Activated T-helper 17 cell treated with anti-CD3 and anti-CD28 coated beads, Interleukin-2, amount 50 U/mL, for 72 hours (primary cell): ENCODE results near the gene DPPA4. TPM values are rescaled to one million over a fixed set of nuclear protein-coding genes. Genes with fewer than 3 reads are reported as not detected.
"Not testable (repeated sequence)": the region's sequence is repeated elsewhere in the genome, so short reads cannot be mapped to it uniquely, and the experiment has no call there.

Source experiments
- ATAC-seq: fragments of 150-1000 bp; cut with Tn5 transposase; replicated peaks from 2 replicates; pipeline ENCODE4 v1.10.0; 2021; ENCODE audit warnings: mild to moderate bottlenecking, moderate library complexity
- H3K27ac Mint-ChIP-seq: one replicate; pipeline ENCODE4 v1.8.0; 2022; ENCODE audit warnings: mixed read lengths
- H3K27me3 Mint-ChIP-seq: one replicate; pipeline ENCODE4 v1.8.0; 2022; ENCODE audit warnings: mixed read lengths
- H3K36me3 Mint-ChIP-seq: one replicate; pipeline ENCODE4 v1.8.0; 2022; ENCODE audit warnings: low read depth, mild to moderate bottlenecking, mixed read lengths
- H3K4me1 Mint-ChIP-seq: one replicate; pipeline ENCODE4 v1.8.0; 2022; ENCODE audit warnings: mixed read lengths
- H3K4me3 Mint-ChIP-seq: one replicate; pipeline ENCODE4 v1.8.0; 2022; ENCODE audit warnings: mild to moderate bottlenecking, mixed read lengths
- H3K9me3 Mint-ChIP-seq: one replicate; pipeline ENCODE4 v1.8.0; 2022; ENCODE audit warnings: mixed read lengths
- total RNA-seq, 2 donors: library from RNA; stranded (reverse); gene quantifications; one replicate each; pipeline ENCODE4 v1.2.3, GENCODE V29; 2022

Gene DPPA4, protein sequence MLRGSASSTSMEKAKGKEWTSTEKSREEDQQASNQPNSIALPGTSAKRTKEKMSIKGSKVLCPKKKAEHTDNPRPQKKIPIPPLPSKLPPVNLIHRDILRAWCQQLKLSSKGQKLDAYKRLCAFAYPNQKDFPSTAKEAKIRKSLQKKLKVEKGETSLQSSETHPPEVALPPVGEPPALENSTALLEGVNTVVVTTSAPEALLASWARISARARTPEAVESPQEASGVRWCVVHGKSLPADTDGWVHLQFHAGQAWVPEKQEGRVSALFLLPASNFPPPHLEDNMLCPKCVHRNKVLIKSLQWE
- not detected for total RNA-seq

DNA sequence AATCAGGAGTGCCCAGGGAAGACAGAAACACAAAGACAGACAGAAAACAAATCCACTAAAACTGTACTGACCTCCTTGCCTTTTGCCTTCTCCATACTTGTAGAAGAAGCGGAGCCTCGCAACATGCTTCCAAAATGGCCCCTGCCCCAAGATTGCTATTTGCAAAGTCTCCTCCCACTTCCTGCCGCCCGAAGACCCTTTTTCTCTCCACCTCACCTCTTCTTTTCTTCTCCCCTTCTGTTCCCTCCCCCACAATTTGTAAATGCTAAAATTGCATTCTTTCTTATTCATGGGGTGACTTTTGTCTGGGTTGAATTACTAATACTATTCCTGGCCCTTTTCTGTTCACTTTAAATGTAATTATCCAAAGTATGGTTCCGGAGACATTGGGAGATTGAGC lies at the start of gene DPPA4:
Gene DPPA4 (minus strand): TSS at position 154 of the 400 bp plus-strand sequence. CDS start 29 bp downstream, at position 125.
- no peak for ATAC-seq
- peak within 1 kb of the TSS; percentile 62 for H3K4me3 Mint-ChIP-seq
- H3K4me1 Mint-ChIP-seq = peaks cover 7% of the 10 kb centered on the region
- H3K27ac Mint-ChIP-seq = no peak within 1 kb of the TSS
- no peaks in the 10 kb centered on the region for H3K9me3 Mint-ChIP-seq
- H3K36me3 Mint-ChIP-seq = no peaks in the 10 kb centered on the region
- peaks cover 33% of the 10 kb centered on the region for H3K27me3 Mint-ChIP-seq

DNA sequence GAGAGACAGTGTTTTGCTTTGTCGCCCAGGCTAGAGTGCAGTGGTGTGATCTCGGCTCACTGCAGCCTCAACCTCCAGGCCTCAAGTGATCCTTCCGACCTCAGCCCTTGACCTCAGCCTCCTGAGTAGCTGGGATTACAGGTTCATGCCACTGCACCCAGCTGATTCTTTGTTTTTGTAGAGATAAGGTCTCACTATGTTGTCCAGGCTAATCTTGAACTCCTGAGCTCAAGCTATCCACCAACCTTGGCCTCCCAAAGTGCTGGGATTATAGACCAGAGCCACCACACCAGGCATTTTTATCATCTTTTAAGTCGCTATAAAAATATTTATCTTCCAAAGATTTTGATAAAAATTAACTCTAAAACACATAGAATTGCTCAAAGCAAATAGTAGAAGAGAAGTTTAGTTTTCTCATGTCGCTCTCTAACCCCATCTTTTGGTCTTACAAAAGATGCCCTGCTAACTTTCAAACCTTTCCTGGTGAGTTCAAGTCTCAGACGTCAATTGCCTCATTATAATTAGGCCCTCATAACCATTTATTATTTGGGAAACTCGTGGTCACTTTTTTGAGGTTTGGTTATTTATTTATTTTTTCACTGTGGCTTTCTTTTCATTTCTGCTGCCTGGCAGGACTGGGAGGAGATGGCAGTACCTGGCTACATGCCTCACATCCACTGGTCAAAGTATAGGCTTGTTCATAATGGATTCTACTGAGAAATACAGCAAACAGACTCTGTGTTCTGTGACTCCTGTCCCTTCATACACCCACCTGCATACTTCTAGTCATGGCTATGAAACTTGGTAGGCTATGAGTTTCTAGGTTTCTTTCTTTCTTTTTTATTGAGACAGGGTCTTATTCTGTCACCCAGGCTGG lies 48.3 kb upstream of the DPPA4 start:
- ATAC-seq = no peak
- H3K4me3 Mint-ChIP-seq = no peak overlapping the region
- H3K9me3 Mint-ChIP-seq = no peaks in the 10 kb centered on the region
- peaks cover 3% of the 10 kb centered on the region for H3K27me3 Mint-ChIP-seq
- H3K27ac Mint-ChIP-seq = no peak overlapping the region
- H3K4me1 Mint-ChIP-seq = no peaks in the 10 kb centered on the region
- no peaks in the 10 kb centered on the region for H3K36me3 Mint-ChIP-seq

DNA sequence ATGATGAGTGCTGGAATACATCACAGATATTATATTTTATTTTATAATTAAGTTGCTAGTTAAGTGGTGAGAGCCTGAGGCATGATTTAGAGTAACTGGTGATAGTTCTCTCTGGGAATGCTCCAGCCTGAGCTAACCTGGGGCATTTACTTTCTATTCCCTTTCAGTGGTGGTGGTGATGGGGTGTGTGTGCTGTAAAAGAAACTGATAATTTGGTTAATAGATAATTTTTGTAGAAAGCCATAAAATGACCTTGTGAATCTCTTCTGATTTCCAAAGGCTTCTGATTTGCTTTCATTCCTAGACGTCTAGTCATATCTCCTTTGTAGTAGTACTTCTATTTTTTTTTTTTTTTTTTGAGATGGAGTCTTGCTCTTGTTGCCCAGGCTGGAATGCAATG lies 46.8 kb upstream of the DPPA4 start:
- Mint-ChIP-seq H3K27ac (no peak overlapping the region), H3K4me1 (no peaks in the 10 kb centered on the region), H3K36me3 (no peaks in the 10 kb centered on the region), H3K9me3 (no peaks in the 10 kb centered on the region), H3K4me3 (no peak overlapping the region), H3K27me3 (no peaks in the 10 kb centered on the region)
- no peak for ATAC-seq

DNA sequence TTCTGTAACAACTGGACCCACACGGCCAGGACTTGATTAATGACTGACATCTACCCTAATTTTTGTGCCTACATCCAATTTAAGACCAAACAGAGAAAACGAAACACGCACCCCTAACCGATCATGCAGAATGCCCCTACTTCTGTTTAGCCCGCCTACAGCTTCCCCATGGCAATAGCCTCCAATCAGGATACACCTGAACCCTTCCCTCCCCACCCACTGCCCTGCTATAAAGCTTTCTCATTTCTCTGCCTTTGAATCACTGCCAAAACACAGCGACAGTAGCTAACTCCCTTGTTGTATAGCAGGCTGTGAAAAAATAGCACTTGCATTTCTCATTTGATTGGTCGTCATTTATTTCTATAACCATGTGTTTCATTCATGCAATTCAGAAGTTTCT lies 45.2 kb upstream of the DPPA4 start:
- no peaks in the 10 kb centered on the region for H3K9me3 Mint-ChIP-seq
- no peak overlapping the region for H3K27ac Mint-ChIP-seq
- H3K27me3 Mint-ChIP-seq = no peaks in the 10 kb centered on the region
- no peak for ATAC-seq
- H3K36me3 Mint-ChIP-seq = no peaks in the 10 kb centered on the region
- H3K4me3 Mint-ChIP-seq = no peak overlapping the region
- no peaks in the 10 kb centered on the region for H3K4me1 Mint-ChIP-seq

DNA sequence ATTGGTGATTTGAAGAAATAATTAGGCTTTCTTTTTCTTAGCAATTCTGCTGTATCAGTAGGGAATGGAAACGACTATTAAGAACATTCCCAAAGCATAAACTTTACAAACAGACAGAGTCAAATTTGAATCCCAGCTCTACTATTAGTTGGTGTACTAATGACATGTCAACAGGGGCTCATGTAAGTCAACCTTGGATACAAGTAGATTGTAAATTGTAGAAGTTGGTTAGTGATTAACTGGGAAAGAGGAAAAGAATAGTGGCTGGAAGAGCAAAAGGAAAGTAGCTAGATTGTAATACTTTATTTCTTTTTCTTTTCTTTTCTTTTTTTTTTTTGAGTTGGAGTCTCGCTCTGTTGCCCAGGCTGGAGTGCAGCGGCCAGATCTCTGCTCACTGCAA lies 38.6 kb upstream of the DPPA4 start:
- no peak overlapping the region for H3K4me3 Mint-ChIP-seq
- no peaks in the 10 kb centered on the region for H3K9me3 Mint-ChIP-seq
- no peaks in the 10 kb centered on the region for H3K27me3 Mint-ChIP-seq
- H3K27ac Mint-ChIP-seq = no peak overlapping the region
- ATAC-seq = no peak
- H3K4me1 Mint-ChIP-seq = no peaks in the 10 kb centered on the region
- no peaks in the 10 kb centered on the region for H3K36me3 Mint-ChIP-seq

DNA sequence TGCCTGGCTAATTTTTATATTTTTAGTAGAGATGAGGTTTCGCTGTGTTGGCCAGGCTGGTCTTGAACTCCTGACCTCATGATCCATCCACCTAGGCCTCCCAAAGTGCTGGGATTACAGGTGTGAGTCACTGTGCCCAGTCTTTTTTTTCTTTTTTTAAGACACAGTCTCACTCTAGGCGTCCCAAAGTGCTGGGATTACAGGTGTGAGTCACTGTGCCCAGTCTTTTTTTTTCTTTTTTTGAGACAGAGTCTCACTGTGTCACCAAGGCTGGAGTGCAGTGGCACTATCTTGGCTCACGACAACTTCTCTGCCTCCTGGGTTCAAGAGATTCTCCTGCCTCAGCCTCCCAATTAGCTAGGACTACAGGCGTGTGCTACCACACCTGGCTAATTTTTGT lies 37.1 kb upstream of the DPPA4 start:
- H3K36me3 Mint-ChIP-seq, H3K4me3 Mint-ChIP-seq, H3K9me3 Mint-ChIP-seq, ATAC-seq, H3K27me3 Mint-ChIP-seq, H3K27ac Mint-ChIP-seq, H3K4me1 Mint-ChIP-seq: not testable (repeated sequence)

DNA sequence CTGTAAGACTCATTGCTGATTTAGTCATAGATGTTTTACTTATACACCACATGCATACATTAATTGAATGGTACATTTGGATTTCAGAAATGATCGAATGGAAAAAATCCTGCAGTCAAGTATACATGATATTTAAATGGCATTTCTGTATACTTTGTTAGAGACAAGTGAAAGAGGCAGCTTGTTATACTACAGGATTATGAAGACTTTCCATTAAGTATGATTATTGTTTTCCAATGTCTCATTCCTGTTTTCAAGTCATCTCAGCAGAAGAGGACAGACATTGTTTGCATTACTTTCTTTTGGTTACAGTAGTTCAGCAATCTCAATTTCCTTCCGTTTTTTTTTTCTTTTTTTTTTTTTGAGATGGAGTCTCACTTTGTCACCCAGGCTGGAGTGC lies 36.6 kb upstream of the DPPA4 start:
- Mint-ChIP-seq H3K27ac (no peak overlapping the region), H3K27me3 (no peaks in the 10 kb centered on the region), H3K4me1 (no peaks in the 10 kb centered on the region), H3K9me3 (no peaks in the 10 kb centered on the region), H3K4me3 (no peak overlapping the region), H3K36me3 (no peaks in the 10 kb centered on the region)
- no peak for ATAC-seq

DNA sequence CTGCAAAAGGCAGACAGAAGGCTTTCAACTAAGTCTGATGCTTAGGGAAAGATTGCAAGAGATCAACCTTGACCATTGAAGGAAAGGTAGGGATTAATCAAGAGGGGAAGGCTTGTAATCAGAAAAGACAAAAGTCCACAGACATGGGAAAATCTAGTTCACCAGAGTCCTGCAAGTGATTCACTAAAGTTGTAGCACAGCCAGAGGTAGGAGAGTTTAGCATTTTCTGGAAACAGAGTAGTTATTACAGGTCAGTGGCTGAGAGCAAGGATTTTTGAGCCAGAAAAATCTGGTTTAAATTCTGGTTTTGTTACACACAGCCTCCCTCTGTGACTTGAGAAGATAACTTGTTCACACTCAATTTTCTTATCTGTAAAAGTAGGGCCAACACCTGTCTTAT lies 35.3 kb upstream of the DPPA4 start:
- Mint-ChIP-seq H3K4me1 (no peaks in the 10 kb centered on the region), H3K36me3 (no peaks in the 10 kb centered on the region), H3K9me3 (no peaks in the 10 kb centered on the region), H3K4me3 (no peak overlapping the region), H3K27ac (no peak overlapping the region), H3K27me3 (no peaks in the 10 kb centered on the region)
- no peak for ATAC-seq

DNA sequence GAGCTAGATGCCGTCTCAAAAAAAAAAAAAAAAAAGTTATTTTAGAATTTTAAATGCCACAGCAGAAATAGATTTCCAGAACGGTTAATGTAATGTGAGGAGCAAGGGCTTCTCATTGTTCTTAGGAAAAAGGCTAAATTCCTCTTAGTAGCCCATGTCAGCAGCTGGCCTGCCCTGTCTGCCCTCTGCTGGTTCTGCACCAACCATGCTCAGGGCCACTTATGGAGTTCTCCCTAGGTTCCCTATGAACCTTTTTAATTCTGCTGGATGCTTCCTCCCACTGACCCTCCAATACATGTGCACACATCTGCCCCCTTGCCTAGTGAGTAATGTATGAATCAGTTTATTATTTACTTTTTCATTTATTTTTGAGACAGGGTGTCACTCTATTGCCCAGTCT lies 32.2 kb upstream of the DPPA4 start:
- Mint-ChIP-seq H3K27me3 (no peaks in the 10 kb centered on the region), H3K4me3 (no peak overlapping the region), H3K9me3 (no peaks in the 10 kb centered on the region), H3K27ac (no peak overlapping the region), H3K4me1 (no peaks in the 10 kb centered on the region), H3K36me3 (no peaks in the 10 kb centered on the region)
- no peak for ATAC-seq

DNA sequence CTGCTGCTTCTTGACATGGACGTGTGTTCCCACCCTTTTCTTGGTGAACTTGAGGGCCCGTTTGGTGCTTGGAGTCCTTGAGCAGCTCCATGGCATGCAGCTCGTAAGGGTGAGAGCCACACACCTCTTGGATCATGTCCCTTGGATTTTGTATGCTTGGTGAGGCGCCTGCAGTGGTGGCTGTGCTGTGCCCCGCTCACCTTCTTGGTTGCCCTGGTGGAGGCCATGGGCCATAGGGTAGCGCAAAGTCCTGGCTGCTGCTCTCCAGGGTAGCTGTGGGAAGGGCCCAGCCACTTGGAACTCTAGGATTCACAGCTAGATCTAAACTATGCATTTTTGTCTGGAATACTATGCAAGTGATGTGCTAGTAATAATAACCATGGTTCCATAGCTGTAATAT lies 26.7 kb upstream of the DPPA4 start:
- ATAC-seq = no peak
- Mint-ChIP-seq H3K27ac (no peak overlapping the region), H3K4me3 (no peak overlapping the region), H3K27me3 (no peaks in the 10 kb centered on the region), H3K36me3 (no peaks in the 10 kb centered on the region), H3K4me1 (no peaks in the 10 kb centered on the region), H3K9me3 (no peaks in the 10 kb centered on the region)

DNA sequence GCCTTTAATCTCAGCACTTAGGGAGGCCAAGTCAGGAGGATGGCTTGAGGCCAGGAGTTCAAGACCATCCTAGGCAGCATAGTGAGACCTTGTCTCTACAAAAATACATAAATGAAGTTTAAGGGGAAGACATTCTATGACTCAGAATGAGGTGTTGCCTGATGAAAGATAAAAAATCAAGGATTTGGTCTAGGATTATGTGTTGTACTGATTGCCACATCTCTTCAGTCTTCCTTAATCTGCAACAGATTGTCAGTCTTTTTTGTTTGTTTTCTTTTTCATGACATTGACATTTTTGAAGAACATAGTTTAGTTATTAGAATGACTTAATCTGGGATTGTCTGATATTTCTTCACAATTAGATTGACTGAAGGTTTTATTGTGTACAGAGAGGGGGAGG lies 26.3 kb upstream of the DPPA4 start:
- Mint-ChIP-seq H3K36me3 (no peaks in the 10 kb centered on the region), H3K27me3 (no peaks in the 10 kb centered on the region), H3K9me3 (no peaks in the 10 kb centered on the region), H3K4me1 (no peaks in the 10 kb centered on the region), H3K27ac (no peak overlapping the region), H3K4me3 (no peak overlapping the region)
- ATAC-seq = no peak

DNA sequence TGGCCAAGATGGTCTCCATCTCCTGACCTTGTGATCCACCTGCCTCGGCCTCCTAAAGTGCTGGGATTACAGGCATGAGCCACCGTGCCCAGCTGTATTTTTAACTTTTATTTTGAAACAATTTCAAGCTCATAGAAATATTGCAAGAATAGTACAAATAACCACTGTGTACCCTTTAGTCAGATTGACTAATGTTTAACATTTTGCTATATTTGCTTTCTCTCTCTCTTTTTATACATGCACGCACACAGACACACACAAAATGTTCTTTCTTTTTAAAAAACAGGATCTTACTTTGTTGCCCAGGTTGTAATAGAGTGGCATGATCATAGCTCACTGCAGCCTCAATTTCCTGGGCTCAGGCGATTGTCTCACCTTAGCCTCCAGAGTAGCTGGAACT lies 25.5 kb upstream of the DPPA4 start:
- no peak for ATAC-seq
- H3K9me3 Mint-ChIP-seq = no peaks in the 10 kb centered on the region
- H3K27ac Mint-ChIP-seq = no peak overlapping the region
- no peaks in the 10 kb centered on the region for H3K27me3 Mint-ChIP-seq
- no peaks in the 10 kb centered on the region for H3K4me1 Mint-ChIP-seq
- no peaks in the 10 kb centered on the region for H3K36me3 Mint-ChIP-seq
- no peak overlapping the region for H3K4me3 Mint-ChIP-seq

DNA sequence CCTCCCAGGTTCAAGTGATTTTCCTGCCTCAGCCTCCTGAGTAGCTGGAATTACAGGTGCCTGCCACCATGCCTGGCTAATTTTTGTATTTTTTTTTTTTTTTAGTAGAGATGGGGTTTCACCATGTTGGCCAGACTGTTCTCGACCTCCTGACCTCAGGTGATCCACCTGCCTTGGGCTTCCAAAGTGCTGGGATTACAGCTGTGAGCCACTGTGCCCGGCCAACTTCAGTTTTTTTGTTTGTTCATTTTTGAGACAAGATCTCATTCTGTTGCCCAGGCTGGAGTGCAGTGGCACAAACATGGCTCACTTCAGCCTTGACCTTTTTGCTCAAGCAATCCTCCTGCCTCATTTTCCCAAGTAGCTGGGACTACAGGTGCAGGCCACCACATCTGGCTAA lies 21.5 kb upstream of the DPPA4 start:
- not testable (repeated sequence) for H3K4me3 Mint-ChIP-seq, H3K27me3 Mint-ChIP-seq, H3K36me3 Mint-ChIP-seq, H3K27ac Mint-ChIP-seq, H3K4me1 Mint-ChIP-seq, H3K9me3 Mint-ChIP-seq, ATAC-seq

DNA sequence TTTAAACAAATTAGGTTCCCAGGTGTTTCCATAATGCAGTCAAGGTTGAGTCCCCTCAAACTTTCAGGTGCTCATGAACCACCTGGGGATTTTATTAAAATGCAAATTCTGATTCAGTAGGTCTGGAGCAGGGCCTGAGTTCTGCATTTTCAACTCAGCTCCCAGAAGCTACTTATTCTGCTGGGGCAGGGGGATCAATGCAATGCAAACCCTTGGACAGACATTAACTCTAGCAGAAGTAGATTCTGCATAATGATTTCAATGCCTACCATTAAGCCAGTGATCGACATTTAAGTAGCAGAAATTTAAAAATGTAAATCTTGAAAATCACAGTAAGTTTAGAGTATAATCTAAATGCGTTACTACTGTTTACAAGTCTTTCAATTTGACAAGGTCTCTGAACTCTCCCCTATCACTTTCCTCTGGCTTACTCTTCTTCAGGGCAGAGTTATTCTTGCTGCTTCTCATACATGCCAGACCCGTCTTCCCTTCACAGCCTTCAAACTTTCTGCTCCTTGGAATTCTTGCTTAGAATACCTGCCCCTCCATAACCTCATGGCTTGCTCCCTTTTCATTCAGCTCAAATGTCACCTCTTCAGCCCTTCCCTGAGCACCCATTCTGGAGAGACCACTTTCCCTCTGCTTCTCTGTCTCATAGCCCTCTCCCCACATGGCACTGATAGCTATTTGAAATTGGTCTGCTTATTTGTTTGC lies 19.3 kb upstream of the DPPA4 start:
- Mint-ChIP-seq H3K9me3 (no peaks in the 10 kb centered on the region), H3K27ac (no peak overlapping the region), H3K27me3 (peaks cover 3% of the 10 kb centered on the region)

More for the DNA sequence above, 19.3 kb upstream of the DPPA4 start:
- ATAC-seq = no peak
- Mint-ChIP-seq H3K36me3 (no peaks in the 10 kb centered on the region), H3K4me1 (no peaks in the 10 kb centered on the region), H3K4me3 (no peak overlapping the region)
